ENCODE data around the gene D2HGDH.
A peak's percentile ranks its signal among the peaks of the same experiment; 100 is the strongest.

D2HGDH gene
- long read RNA-seq, donor 1, partial matches to known transcripts: 0 of 1 reads
- long read RNA-seq, donor 1, other reads (novel, unspliced or antisense): 0 of 1 reads
- long read RNA-seq, donor 2, partial matches to known transcripts: 0 of 3 reads
- long read RNA-seq, donor 2, other reads (novel, unspliced or antisense): 0 of 3 reads
- long read RNA-seq, donor 3: 0 reads
- long read RNA-seq, donor 4: 0 reads
- long read RNA-seq, donor 5, partial matches to known transcripts: 0 of 2 reads
- long read RNA-seq, donor 5, other reads (novel, unspliced or antisense): 0 of 2 reads
- long read RNA-seq, donor 6, partial matches to known transcripts: 0 of 4 reads
- long read RNA-seq, donor 6, other reads (novel, unspliced or antisense): 0 of 4 reads
- long read RNA-seq, donor 7, partial matches to known transcripts: 52 of 55 reads
- long read RNA-seq, donor 7, other reads (novel, unspliced or antisense): 0 of 55 reads
- long read RNA-seq, donor 8, partial matches to known transcripts: 0 of 1 reads
- long read RNA-seq, donor 8, other reads (novel, unspliced or antisense): 0 of 1 reads

- DNase-seq: peak; percentile 94
These were observed at the start of gene D2HGDH for GRCh38 chr2:241734467-241735208. Gene D2HGDH (plus strand): TSS chr2:241734630. CDS start chr2:241735225, 595 bp downstream.

GRCh38 chr2:241686324-241686649, 48.1 kb upstream of the D2HGDH start:
- no peak for DNase-seq

GRCh38 chr2:241686650-241687425, 47.6 kb upstream of the D2HGDH start, which contains the start of gene DTYMK:
Gene DTYMK (minus strand): TSS chr2:241686815. CDS start chr2:241686783, 32 bp downstream.
- DNase-seq: peak; percentile 95

DNA sequence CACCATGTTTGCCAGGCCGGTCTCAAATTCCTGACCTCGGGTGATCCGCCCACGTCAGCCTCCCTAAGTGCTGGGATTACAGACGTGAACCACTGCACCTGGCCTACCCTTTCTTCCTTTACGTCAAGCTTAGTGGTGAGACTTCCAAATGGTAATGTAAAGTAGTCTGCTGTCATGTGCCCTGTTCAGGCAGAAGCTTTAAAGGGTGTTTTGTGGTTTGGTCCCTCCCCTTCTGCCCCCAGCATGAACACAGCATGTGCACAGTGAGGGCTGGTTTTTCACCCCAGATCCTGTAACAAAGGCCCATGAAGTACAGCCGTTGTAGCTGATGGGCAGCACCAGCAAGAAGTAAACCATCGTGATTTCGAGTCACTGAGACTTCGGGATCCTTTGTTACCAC, 45.1 kb upstream of the D2HGDH start:
- DNase-seq: no peak

DNA sequence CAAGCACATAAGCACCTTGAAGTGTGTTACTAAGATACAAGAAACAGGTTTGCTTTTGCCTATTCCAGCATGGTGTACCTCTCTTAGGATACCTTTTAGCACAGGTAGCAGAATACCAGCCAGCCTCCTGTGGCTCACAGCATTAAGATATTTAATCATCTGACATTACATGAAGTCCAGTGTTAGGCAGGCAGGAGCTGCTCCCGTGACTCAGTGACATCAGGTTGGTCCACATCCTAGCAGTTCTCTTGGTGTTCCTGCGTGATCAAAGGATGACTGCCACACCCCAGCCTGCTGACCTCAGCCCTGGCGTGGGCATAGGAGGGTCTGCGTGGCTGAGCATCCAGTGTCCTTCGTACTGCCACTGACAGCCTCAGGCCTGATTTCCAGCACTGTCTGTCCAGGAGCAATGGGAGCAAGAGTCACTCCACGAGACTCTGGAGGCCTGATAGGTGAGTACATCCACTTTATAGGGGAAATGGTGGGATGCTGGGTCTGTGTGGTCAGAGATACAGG, 44.2 kb upstream of the D2HGDH start:
- DNase-seq: no peak

- DNase-seq: no peak
These were observed 42.0 kb upstream of the D2HGDH start for GRCh38 chr2:241692448-241692847.

DNA sequence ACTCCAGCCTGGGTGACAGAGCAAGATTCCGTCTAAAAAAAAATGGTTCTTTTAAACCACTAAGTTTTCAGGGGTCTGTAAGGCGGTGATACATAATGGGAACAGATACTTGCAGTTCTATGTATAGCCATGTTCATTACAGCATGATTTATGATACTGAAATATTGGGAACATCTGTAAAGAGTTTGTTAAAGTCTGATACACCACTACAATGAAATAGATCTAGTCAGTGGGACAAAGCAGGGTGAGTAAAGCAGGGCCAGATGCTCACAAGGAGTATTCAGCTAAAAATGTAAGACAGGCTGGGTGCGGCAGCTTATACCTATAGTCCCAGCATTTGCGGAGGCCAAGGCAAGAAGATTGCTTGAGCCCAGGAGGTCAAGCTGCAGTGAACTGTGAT, 38.8 kb upstream of the D2HGDH start:
- no peak for DNase-seq

DNA sequence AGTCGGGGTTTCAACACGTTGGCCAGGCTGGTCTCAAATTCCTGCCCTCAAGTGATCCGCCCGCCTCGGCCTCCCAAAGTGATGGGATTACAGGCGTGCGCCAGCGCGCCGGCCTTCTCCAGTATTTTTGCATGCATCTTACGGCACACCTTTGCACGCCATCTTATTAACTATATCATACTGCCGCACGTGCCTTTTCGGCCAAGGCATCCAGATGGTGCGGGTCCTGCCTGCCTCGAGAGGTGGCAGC, 33.4 kb upstream of the D2HGDH start:
- DNase-seq: no peak

DNA sequence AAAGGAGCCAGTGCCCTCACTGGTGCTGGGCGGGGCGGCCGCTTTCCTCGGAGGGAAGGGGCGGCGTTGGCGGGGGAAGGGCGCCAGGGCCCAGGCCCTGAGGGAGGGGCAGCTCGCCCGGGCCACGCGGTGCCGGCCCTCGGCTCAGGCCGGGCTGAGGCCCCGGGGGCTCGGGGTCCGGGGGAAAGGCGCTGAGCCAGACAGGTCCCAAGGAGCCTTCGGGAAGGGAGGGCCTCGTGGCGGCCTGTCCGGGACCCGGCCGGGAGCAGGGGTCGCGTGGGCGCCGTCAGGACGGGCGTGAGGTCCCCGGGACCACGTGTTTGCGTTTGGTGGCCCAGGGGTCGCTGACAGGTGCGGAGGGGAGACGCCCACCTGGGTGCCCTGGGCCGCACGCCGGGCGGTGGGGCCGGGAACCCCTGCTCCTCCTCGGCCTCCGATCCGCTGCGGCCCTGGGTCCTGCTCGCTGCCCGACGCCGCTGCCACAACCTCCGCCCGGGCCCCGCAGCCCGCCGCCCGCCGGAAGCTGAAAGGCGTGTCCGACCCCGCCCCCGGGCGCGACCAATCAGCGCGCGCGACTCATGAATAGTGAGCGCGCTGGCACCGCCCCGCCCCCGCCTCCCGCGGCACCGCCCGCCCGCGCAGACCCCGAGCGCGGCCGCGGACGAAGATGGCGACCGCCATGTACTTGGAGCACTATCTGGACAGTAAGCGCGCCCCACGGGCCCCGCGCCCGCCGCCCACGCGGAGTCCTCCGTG, 32.9 kb upstream of the D2HGDH start, which contains the start of gene ING5:
TSS of gene ING5 (plus strand) at position 641 of the 756 bp plus-strand sequence. CDS start at position 668, 27 bp downstream.
- peak; percentile 98 for DNase-seq

DNA sequence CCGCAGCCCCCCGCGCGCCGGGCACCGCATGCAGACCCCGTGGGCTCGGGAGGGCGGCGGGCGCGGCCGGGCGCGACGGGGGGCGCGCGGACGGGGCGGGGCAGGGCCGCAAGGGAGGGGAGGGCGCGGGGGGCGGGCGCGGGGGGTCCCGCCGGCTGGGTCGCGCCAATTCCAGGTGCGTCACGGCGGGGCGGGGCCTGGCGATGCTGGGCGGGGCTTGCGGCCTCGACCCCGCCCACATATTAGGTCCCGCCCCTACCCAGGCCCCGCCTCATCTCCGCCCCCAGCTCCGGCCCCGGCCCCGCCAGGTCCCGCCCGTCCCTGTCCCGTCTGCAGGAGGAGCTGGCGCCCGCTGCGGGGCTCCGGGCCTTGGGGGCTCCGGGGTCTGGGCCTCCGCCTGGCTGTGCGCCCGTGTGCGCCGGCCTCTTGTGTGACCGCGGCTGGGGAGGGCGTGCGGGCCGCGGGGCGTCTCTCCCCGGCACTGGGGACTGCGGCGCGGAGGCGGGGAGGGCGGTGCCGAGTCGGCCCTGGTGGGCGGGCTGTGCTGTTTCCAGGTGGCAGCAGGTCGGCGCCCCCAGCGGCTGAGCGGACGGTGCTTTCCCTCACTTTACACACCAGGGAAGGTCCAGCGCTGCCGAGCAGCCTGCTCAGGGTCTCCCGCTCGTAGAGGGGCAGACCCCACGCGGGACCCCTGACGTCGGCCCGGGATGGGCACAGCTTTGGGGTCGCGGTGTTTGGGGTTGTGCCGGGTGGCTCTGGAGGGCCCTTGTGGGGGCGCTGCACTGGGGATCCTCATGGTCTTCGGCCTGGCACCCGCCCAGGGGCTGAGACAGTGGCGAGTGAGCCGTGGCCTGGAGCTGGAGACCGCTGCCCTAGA, 32.0 kb upstream of the D2HGDH start:
- DNase-seq: peak; percentile 98

DNA sequence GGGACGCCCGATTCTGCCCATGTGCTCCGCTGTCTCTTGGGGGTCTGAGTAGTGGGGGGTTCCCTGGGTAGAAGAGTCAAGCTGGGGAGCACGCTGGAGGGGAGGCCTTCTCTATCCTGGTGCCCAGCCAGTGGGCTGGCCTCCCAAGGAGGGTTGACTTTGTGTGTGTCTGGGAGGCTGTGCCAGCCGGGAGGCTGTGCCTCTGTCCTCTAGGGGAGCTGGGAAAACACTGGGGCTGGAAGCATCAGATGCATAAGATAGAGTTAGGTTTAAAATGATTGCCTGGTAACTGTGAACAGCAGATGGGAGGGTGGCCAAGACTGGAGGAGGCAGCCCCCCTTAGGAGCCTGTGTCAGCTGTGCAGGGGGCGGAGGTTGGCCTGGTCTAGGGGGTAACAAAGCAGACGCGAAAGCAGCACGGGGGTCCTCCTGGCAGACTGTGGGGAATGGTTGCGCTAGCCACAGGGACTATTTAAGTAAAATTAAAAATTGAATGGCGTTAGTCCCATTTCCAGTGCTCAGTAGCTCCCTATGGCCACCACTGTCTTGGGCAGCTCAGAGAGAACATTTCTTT, 31.3 kb upstream of the D2HGDH start:
- DNase-seq: no peak

DNA sequence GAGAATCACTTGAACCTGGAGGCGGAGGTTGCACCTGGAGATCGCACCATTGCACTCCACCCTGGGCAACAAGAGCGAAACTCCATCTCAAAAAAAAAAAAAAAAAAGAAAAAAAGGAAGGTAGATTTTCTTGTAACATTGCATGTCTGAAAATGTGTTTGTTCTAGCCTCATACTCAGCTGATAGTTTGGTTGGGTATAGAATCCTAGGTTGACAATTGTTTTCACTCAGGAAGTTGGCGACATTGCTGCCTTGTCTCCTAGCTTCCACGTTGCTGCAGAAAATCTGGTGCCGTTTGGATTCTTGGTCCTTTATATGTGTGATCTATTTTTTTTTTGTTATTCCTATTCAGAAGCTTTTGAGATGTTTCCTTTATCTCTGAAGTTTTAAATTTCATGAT, 27.9 kb upstream of the D2HGDH start:
- DNase-seq: no peak

- no peak for DNase-seq
These were observed 25.6 kb upstream of the D2HGDH start for GRCh38 chr2:241708879-241709278.

- DNase-seq: no peak
These were observed 15.3 kb upstream of the D2HGDH start for GRCh38 chr2:241719093-241719492.

DNA sequence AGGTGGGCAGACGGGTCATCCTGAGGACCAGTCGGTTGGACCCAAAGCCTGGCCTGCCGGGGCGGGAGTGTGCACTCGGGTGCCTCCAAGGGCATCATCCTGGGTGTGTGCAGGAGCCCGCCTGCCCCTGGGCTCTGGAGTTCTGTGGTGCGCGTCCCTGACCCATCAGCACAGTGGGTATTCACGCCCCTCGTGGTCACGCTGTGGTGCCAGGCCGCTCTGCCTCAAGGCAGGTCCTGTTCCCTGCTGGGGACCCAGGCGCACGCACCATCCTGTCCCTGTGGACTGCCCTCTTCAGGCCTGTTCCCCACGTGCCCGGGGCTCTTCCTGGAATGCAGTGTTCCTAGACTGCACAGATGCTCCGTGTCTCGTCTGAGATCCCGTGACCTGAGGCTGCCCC, 14.3 kb upstream of the D2HGDH start:
- no peak for DNase-seq

GRCh38 chr2:241720560-241720959, 13.9 kb upstream of the D2HGDH start:
- no peak for DNase-seq

- DNase-seq: no peak
These were observed 12.6 kb upstream of the D2HGDH start for GRCh38 chr2:241721852-241722251.

DNA sequence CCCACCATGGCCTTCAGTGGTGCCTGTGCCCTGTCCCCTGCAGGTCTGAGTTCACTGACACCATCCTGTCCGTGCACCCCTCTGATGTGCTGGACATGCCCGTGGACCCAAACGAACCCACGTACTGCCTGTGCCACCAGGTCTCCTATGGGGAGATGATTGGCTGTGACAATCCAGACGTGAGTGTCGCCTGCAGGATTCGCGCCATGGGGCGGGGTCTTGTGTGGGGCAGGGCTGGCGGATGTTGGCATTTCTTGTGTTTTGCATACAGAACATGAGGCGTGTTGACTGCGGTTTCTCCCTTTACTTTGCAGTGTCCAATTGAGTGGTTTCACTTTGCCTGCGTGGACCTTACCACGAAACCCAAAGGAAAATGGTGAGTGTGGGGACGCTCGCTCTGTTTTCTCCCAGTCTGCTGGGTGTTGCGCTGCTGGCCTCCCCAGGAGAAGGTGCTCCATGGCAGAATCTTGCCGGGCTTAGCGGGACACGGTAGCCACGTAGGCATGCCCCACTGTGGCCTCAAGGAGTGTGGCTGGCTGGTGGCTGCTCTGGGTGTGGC, 11.5 kb upstream of the D2HGDH start:
- no peak for DNase-seq

DNA sequence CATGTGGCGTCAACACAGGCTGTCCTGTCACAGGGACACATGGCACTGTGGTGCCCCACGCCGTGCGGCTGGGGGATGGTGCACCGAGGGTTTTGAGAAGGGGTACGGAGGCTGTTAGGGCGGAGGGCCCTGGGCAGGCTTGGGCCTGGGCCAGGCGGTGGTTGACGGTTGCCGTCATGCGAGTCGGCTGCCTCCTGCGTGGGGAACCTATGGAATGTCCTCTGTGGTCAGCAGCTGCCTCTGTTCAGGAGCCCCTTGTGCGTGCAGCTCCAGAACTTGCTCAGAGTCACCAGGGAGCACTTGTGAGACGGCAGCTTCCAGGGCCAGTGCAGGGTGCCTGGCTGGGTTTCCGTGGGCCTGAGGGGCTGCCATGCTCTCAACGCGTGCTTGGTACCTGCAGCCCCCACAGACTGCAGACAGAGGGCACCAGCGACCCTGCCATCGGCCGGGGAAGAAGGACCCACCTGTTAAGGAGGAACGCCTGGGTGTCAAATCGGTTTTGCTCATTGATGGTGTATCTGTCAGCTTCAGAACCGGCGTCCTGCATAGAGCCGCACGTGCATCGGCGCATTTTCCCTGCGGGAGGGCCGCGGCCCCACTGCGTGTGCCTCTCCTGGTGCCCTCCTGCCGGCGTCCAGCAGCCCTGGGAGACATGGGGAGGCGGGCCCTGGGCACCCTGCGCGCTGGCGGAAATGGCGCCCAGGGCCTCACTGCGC, 10.0 kb upstream of the D2HGDH start:
- no peak for DNase-seq

Data from right kidney (tissue), 9 donors.